ENCODE measurements around the gene IL12RB2.

IL12RB2 gene

GRCh38 chr1:67430358-67431155 is 122.9 kb downstream of the IL12RB2 start, which contains the start of gene SERBP1:
Gene SERBP1, minus strand, starts transcription at chr1:67430402. Its CDS starts 102 bp downstream, at chr1:67430300.
- no peaks in the 10 kb centered on the region for H3K27me3 ChIP-seq (ENCODE audit: control insufficient read depth in 1 of 2, insufficient read depth in 1 of 2, low read length in 2 of 2)
- H3K36me3 ChIP-seq (ENCODE audit: control insufficient read depth in 1 of 2, insufficient read depth in 2 of 2, low read depth in 1 of 2, low read length in 2 of 2): peaks cover 3 to 7% of the 10 kb centered on the region in 2 experiments
- peak within 1 kb of the TSS; percentile 47 for H4K91ac ChIP-seq (ENCODE audit: low read length)
- peak within 1 kb of the TSS in 1 of 2 experiments; percentile 45 for H2BK12ac ChIP-seq (ENCODE audit: low read length in 2 of 2)
- H3K18ac ChIP-seq (ENCODE audit: low read depth in 1 of 2, low read length in 2 of 2): peak within 1 kb of the TSS; percentile 61 to 82
- H3K4me3 ChIP-seq (ENCODE audit: insufficient read depth in 1 of 2, low read depth in 1 of 2, low read length in 2 of 2): peak within 1 kb of the TSS; percentile 72 to 98
- H3K23ac ChIP-seq (ENCODE audit: low read length in 2 of 2): peak within 1 kb of the TSS in 1 of 2 experiments; percentile 16
- H3K4ac ChIP-seq (ENCODE audit: low read depth in 1 of 2, low read length in 2 of 2): peak within 1 kb of the TSS; percentile 0 to 35
- H3K14ac ChIP-seq (ENCODE audit: low read length in 2 of 2): peak within 1 kb of the TSS in 1 of 2 experiments; percentile 2
- peak within 1 kb of the TSS; percentile 79 for H4K8ac ChIP-seq (ENCODE audit: low read length)
- H3K27ac ChIP-seq (ENCODE audit: low read length, poor library complexity, severe bottlenecking): peak within 1 kb of the TSS; percentile 65
- peak; percentile 97 for DNase-seq
- peak within 1 kb of the TSS; percentile 62 for H3K4me2 ChIP-seq (ENCODE audit: low read length, poor library complexity, severe bottlenecking)
- H3K4me1 ChIP-seq (ENCODE audit: control insufficient read depth, insufficient read depth, low read depth, low read length): peaks cover 1% of the 10 kb centered on the region
- H3K9ac ChIP-seq (ENCODE audit: low read length): peak within 1 kb of the TSS; percentile 95
- WGBS: under 1% methylated on average over 50 of the region's 62 CpGs
- H2BK5ac ChIP-seq (ENCODE audit: low read depth, low read length, poor library complexity, severe bottlenecking): no peak within 1 kb of the TSS
- no peak within 1 kb of the TSS for H2BK15ac ChIP-seq (ENCODE audit: low read depth, poor library complexity, severe bottlenecking)
- H2AK5ac ChIP-seq (ENCODE audit: low read length, severe bottlenecking): no peak within 1 kb of the TSS
- no peak within 1 kb of the TSS for H2BK120ac ChIP-seq (ENCODE audit: low read depth, low read length)
- H3K79me1 ChIP-seq (replicated peaks; ENCODE audit: low read length, poor library complexity, severe bottlenecking): peaks cover 2% of the 10 kb centered on the region
- peak within 1 kb of the TSS; percentile 94 for H2AFZ ChIP-seq (ENCODE audit: low read depth, low read length)
- H3K9me3 ChIP-seq (ENCODE audit: control insufficient read depth, low read length): no peaks in the 10 kb centered on the region

GRCh38 chr1:67431156-67431765 is 123.6 kb downstream of the IL12RB2 start:
- H3K4ac ChIP-seq (ENCODE audit: low read depth in 1 of 2, low read length in 2 of 2): no peak overlapping the region
- WGBS: 76% methylated on average over 5 of the region's 12 CpGs
- no peak overlapping the region for H4K91ac ChIP-seq (ENCODE audit: low read length)
- no peak overlapping the region for H2BK5ac ChIP-seq (ENCODE audit: low read depth, low read length, poor library complexity, severe bottlenecking)
- peak overlapping the region; percentile 65 for H3K27ac ChIP-seq (ENCODE audit: low read length, poor library complexity, severe bottlenecking)
- no peak overlapping the region for H4K8ac ChIP-seq (ENCODE audit: low read length)
- H3K36me3 ChIP-seq (ENCODE audit: control insufficient read depth in 1 of 2, insufficient read depth in 2 of 2, low read depth in 1 of 2, low read length in 2 of 2): no peaks in the 10 kb centered on the region
- peak overlapping the region; percentile 94 for H2AFZ ChIP-seq (ENCODE audit: low read depth, low read length)
- no peak overlapping the region for H3K23ac ChIP-seq (ENCODE audit: low read length in 2 of 2)
- H2BK120ac ChIP-seq (ENCODE audit: low read depth, low read length): no peak overlapping the region
- peak overlapping the region; percentile 62 for H3K4me2 ChIP-seq (ENCODE audit: low read length, poor library complexity, severe bottlenecking)
- no peaks in the 10 kb centered on the region for H3K27me3 ChIP-seq (ENCODE audit: control insufficient read depth in 1 of 2, insufficient read depth in 1 of 2, low read length in 2 of 2)
- H3K4me1 ChIP-seq (ENCODE audit: control insufficient read depth, insufficient read depth, low read depth, low read length): no peaks in the 10 kb centered on the region
- H3K4me3 ChIP-seq (ENCODE audit: insufficient read depth in 1 of 2, low read depth in 1 of 2, low read length in 2 of 2): peak overlapping the region; percentile 70 to 98
- peaks cover 2% of the 10 kb centered on the region for H3K79me1 ChIP-seq (replicated peaks; ENCODE audit: low read length, poor library complexity, severe bottlenecking)
- no peaks in the 10 kb centered on the region for H3K9me3 ChIP-seq (ENCODE audit: control insufficient read depth, low read length)
- no peak overlapping the region for H3K14ac ChIP-seq (ENCODE audit: low read length in 2 of 2)
- no peak overlapping the region for H3K18ac ChIP-seq (ENCODE audit: low read depth in 1 of 2, low read length in 2 of 2)
- DNase-seq: no peak
- peak overlapping the region; percentile 95 for H3K9ac ChIP-seq (ENCODE audit: low read length)
- no peak overlapping the region for H2BK12ac ChIP-seq (ENCODE audit: low read length in 2 of 2)
- no peak overlapping the region for H2BK15ac ChIP-seq (ENCODE audit: low read depth, poor library complexity, severe bottlenecking)
- H2AK5ac ChIP-seq (ENCODE audit: low read length, severe bottlenecking): no peak overlapping the region

- Histone ChIP-seq H3K18ac (ENCODE audit: low read depth in 1 of 2, low read length in 2 of 2) (no peak overlapping the region), H4K91ac (ENCODE audit: low read length) (no peak overlapping the region), H3K79me1 (replicated peaks; ENCODE audit: low read length, poor library complexity, severe bottlenecking) (peaks cover 2% of the 10 kb centered on the region), H3K4ac (ENCODE audit: low read depth in 1 of 2, low read length in 2 of 2) (no peak overlapping the region), H3K4me1 (ENCODE audit: control insufficient read depth, insufficient read depth, low read depth, low read length) (no peaks in the 10 kb centered on the region), H3K4me2 (ENCODE audit: low read length, poor library complexity, severe bottlenecking) (no peak overlapping the region), H3K36me3 (ENCODE audit: control insufficient read depth in 1 of 2, insufficient read depth in 2 of 2, low read depth in 1 of 2, low read length in 2 of 2) (no peaks in the 10 kb centered on the region), H2BK5ac (ENCODE audit: low read depth, low read length, poor library complexity, severe bottlenecking) (no peak overlapping the region), H3K14ac (ENCODE audit: low read length in 2 of 2) (no peak overlapping the region), H2BK120ac (ENCODE audit: low read depth, low read length) (no peak overlapping the region), H3K27ac (ENCODE audit: low read length, poor library complexity, severe bottlenecking) (no peak overlapping the region), H4K8ac (ENCODE audit: low read length) (peak overlapping the region; percentile 36), H2AK5ac (ENCODE audit: low read length, severe bottlenecking) (no peak overlapping the region), H3K23ac (ENCODE audit: low read length in 2 of 2) (no peak overlapping the region), H2BK12ac (ENCODE audit: low read length in 2 of 2) (no peak overlapping the region), H3K27me3 (ENCODE audit: control insufficient read depth in 1 of 2, insufficient read depth in 1 of 2, low read length in 2 of 2) (no peaks in the 10 kb centered on the region), H2BK15ac (ENCODE audit: low read depth, poor library complexity, severe bottlenecking) (peak overlapping the region; percentile 20), H3K9ac (ENCODE audit: low read length) (peak overlapping the region; percentile 95), H2AFZ (ENCODE audit: low read depth, low read length) (no peak overlapping the region), H3K9me3 (ENCODE audit: control insufficient read depth, low read length) (no peaks in the 10 kb centered on the region), H3K4me3 (ENCODE audit: insufficient read depth in 1 of 2, low read depth in 1 of 2, low read length in 2 of 2) (peak overlapping the region in 1 of 2 experiments; percentile 98)
- DNase-seq: no peak
- 46% methylated on average over 5 of the region's 8 CpGs for WGBS
These were observed 124.4 kb downstream of the IL12RB2 start for GRCh38 chr1:67431869-67432578.

- Histone ChIP-seq H3K79me1 (replicated peaks; ENCODE audit: low read length, poor library complexity, severe bottlenecking) (peaks cover 2% of the 10 kb centered on the region), H3K9me3 (ENCODE audit: control insufficient read depth, low read length) (no peaks in the 10 kb centered on the region), H2AK5ac (ENCODE audit: low read length, severe bottlenecking) (no peak overlapping the region), H3K18ac (ENCODE audit: low read depth in 1 of 2, low read length in 2 of 2) (no peak overlapping the region), H3K36me3 (ENCODE audit: control insufficient read depth in 1 of 2, insufficient read depth in 2 of 2, low read depth in 1 of 2, low read length in 2 of 2) (no peaks in the 10 kb centered on the region), H2AFZ (ENCODE audit: low read depth, low read length) (no peak overlapping the region), H4K91ac (ENCODE audit: low read length) (no peak overlapping the region), H3K4me3 (ENCODE audit: insufficient read depth in 1 of 2, low read depth in 1 of 2, low read length in 2 of 2) (no peak overlapping the region), H2BK120ac (ENCODE audit: low read depth, low read length) (no peak overlapping the region), H2BK12ac (ENCODE audit: low read length in 2 of 2) (no peak overlapping the region), H3K27me3 (ENCODE audit: control insufficient read depth in 1 of 2, insufficient read depth in 1 of 2, low read length in 2 of 2) (no peaks in the 10 kb centered on the region), H2BK15ac (ENCODE audit: low read depth, poor library complexity, severe bottlenecking) (no peak overlapping the region), H2BK5ac (ENCODE audit: low read depth, low read length, poor library complexity, severe bottlenecking) (no peak overlapping the region), H3K4me2 (ENCODE audit: low read length, poor library complexity, severe bottlenecking) (no peak overlapping the region), H3K9ac (ENCODE audit: low read length) (no peak overlapping the region), H3K4me1 (ENCODE audit: control insufficient read depth, insufficient read depth, low read depth, low read length) (no peaks in the 10 kb centered on the region), H3K23ac (ENCODE audit: low read length in 2 of 2) (no peak overlapping the region), H3K14ac (ENCODE audit: low read length in 2 of 2) (no peak overlapping the region), H3K27ac (ENCODE audit: low read length, poor library complexity, severe bottlenecking) (no peak overlapping the region), H3K4ac (ENCODE audit: low read depth in 1 of 2, low read length in 2 of 2) (no peak overlapping the region), H4K8ac (ENCODE audit: low read length) (no peak overlapping the region)
- DNase-seq: no peak
- WGBS: 100% methylated on average over 1 of the region's 1 CpG
These were observed 125.1 kb downstream of the IL12RB2 start for GRCh38 chr1:67432745-67433144.

Measured in mesenchymal stem cell (in vitro differentiated cells and primary cell).